GM10266 (cell line): Measurements from ENCODE around the gene NPIPB6.
"Not testable (repeated sequence)": the region's sequence is repeated elsewhere in the genome, so short reads cannot be mapped to it uniquely, and the experiment has no call there.

Experiments
- DNase-seq: peaks from one replicate; pipeline ENCODE4 v3.0.0; 2012; ENCODE audit errors: extremely low spot score

Gene NPIPB6

DNA sequence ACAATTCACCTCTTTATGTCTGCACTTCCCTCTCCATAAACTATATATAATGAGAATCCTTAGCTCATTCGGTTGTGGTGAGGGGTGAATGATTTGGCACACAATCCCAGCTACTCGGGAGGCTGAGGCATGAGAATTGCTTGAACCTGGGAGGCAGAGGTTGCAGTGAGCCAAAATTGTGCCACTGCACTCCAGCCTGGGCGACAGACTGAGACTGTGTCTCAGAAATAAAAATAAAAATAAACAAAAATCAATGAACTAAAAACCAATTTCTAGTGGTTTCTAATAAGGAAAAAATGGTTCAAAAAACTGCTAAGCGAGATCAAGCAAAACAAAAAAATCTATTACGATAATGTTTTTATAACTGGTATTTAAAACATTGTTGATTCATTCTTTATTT is at the start of gene NPIPB6:
NPIPB6 (minus strand) TSS at position 101 of the 400 bp plus-strand sequence. CDS start 686 bp downstream, outside the sequence.
- not testable (repeated sequence) for DNase-seq

- not testable (repeated sequence) for DNase-seq
Measured at GRCh38 chr16:28403220-28404072, 40.1 kb upstream of the NPIPB6 start, which contains the start of gene EIF3CL. TSS of gene EIF3CL (minus strand) at chr16:28403841. CDS start at chr16:28403618, 223 bp downstream.

- DNase-seq, result not testable (repeated sequence)
Measured at GRCh38 chr16:28392054-28392453, 28.7 kb upstream of the NPIPB6 start.

GRCh38 chr16:28382177-28382867 is 19.0 kb upstream of the NPIPB6 start:
- DNase-seq, result not testable (repeated sequence)

GRCh38 chr16:28377822-28378221 is 14.5 kb upstream of the NPIPB6 start:
- not testable (repeated sequence) for DNase-seq

DNA sequence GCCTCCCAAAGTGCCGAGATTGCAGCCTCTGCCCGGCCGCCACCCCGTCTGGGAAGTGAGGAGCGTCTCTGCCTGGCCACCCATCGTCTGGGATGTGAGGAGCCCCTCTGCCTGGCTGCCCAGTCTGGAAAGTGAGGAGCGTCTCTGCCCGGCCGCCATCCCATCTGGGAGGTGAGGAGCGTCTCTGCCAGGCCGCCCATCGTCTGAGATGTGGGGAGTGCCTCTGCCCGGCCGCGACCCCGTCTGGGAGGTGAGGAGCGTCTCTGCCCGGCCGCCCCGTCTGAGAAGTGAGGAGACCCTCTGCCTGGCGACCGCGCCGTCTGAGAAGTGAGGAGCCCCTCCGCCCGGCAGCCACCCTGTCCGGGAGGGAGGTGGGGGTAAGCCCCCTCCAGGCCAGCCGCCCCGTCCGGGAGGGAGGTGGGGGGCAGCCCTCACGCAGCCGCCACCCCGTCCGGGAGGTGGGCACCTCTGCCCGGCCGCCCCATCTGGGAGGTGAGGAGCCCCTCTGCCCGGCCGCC is 13.9 kb upstream of the NPIPB6 start:
- DNase-seq, result not testable (repeated sequence)

DNA sequence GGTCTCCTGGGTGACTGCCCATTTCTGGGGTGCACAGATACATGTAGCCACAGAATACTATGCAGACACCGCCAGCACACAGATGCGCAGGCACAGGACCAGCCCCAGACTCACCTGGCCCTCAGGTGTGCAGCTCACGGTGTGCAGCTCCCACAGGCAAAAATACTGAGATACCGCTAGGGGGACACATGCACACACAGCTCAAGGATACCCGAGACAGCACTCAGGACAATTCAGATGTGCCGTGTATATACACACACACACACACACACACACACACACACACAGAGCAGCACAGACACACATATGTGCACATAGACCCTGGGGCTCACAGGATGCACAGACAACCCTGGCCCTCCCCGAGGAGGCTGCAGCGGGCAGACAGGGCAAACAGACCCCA is 11.8 kb upstream of the NPIPB6 start:
- not testable (repeated sequence) for DNase-seq

GRCh38 chr16:28374281-28374680 is 11.0 kb upstream of the NPIPB6 start:
- not testable (repeated sequence) for DNase-seq

DNA sequence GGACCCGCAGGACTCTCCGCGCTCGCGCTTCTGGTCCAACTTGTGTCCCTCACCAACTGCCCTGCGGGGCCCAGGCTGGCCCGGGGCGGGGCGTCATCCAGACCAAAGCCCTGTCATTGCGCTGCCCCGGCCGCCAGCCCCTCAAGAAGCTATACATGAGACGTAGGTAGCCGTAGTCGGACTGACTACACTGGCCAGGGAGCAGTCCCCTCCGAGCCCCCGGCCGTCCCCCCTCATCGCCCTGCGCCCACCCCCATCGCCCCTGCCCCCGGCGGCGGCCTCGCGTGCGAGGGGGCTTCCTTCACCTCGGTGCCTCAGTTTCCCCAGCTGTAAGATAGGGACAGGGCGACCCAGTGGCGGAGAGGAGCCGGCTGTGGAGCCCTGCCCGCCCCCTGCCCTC is 4.6 kb upstream of the NPIPB6 start:
- not testable (repeated sequence) for DNase-seq

GRCh38 chr16:28364268-28365173 is 1.2 kb upstream of the NPIPB6 start:
- DNase-seq, result not testable (repeated sequence)

DNA sequence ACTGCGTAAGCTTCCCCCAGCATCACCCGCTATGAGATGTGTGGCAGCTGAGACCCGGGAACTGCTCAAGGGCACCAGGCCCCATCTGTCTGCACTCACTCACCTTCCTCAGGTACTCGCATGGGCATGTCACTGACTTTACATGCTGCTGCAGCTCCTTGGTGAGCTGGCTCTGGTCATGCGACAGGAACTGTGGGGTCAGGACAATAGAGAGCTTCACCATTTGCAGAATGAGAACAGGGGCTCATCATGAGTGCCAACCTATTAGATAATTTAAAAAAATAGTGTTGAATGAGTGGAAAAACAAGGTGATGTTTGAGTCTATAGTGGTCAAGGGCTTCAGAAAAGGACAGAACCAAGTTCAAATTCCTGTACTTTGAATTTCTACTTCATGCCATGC is 708 bp downstream of the NPIPB6 start:
- DNase-seq, result not testable (repeated sequence)

- not testable (repeated sequence) for DNase-seq
Measured at GRCh38 chr16:28338230-28338629, 25.1 kb downstream of the NPIPB6 start.

GRCh38 chr16:28336940-28337710 is 26.2 kb downstream of the NPIPB6 start:
- DNase-seq, result not testable (repeated sequence)

GRCh38 chr16:28335678-28336077 is 27.6 kb downstream of the NPIPB6 start:
- not testable (repeated sequence) for DNase-seq

- DNase-seq, result not testable (repeated sequence)
Measured at GRCh38 chr16:28332632-28333031, 30.7 kb downstream of the NPIPB6 start.

- DNase-seq, result not testable (repeated sequence)
Measured at GRCh38 chr16:28330981-28331380, 32.3 kb downstream of the NPIPB6 start.

GRCh38 chr16:28330232-28330631 is 33.1 kb downstream of the NPIPB6 start:
- not testable (repeated sequence) for DNase-seq
